ENCODE measurements around the gene OMP. TPM values are rescaled to one million over a fixed set of nuclear protein-coding genes. Genes with fewer than 3 reads are reported as not detected.

Gene OMP
- total RNA-seq, 1 donor from 2014 or later: not detected

- no peak for DNase-seq
- Mint-ChIP-seq H3K27ac (ENCODE audit: unreplicated experiment) (no peak overlapping the region), H3K4me3 (ENCODE audit: unreplicated experiment) (no peak overlapping the region), H3K36me3 (ENCODE audit: unreplicated experiment) (peaks cover 6% of the 10 kb centered on the region), H3K9me3 (ENCODE audit: unreplicated experiment) (peaks cover 10% of the 10 kb centered on the region), H3K27me3 (ENCODE audit: unreplicated experiment) (peaks cover 9% of the 10 kb centered on the region), H3K4me1 (ENCODE audit: low read depth, unreplicated experiment) (peaks cover 17% of the 10 kb centered on the region)
- TF ChIP-seq CTCF (IDR thresholded peaks at IDR 0.05; ENCODE audit: partially characterized antibody, unreplicated experiment): no peak
Observed at GRCh38 chr11:77064648-77065217, 37.9 kb upstream of the OMP start.

GRCh38 chr11:77065878-77066228, 36.8 kb upstream of the OMP start:
- H3K9me3 Mint-ChIP-seq (ENCODE audit: unreplicated experiment): peaks cover 10% of the 10 kb centered on the region
- no peak for TF ChIP-seq CTCF (IDR thresholded peaks at IDR 0.05; ENCODE audit: partially characterized antibody, unreplicated experiment)
- peaks cover 24% of the 10 kb centered on the region for H3K4me1 Mint-ChIP-seq (ENCODE audit: low read depth, unreplicated experiment)
- no peak for DNase-seq
- peaks cover 11% of the 10 kb centered on the region for H3K27me3 Mint-ChIP-seq (ENCODE audit: unreplicated experiment)
- H3K36me3 Mint-ChIP-seq (ENCODE audit: unreplicated experiment): peaks cover 2% of the 10 kb centered on the region
- H3K27ac Mint-ChIP-seq (ENCODE audit: unreplicated experiment): peak overlapping the region; percentile 79
- H3K4me3 Mint-ChIP-seq (ENCODE audit: unreplicated experiment): peak overlapping the region; percentile 88

- peak within 1 kb of the TSS; percentile 85 for H3K27ac Mint-ChIP-seq (ENCODE audit: unreplicated experiment)
- peak; percentile 98 for DNase-seq
- H3K4me1 Mint-ChIP-seq (ENCODE audit: low read depth, unreplicated experiment): peaks cover 24% of the 10 kb centered on the region
- H3K27me3 Mint-ChIP-seq (ENCODE audit: unreplicated experiment): peaks cover 11% of the 10 kb centered on the region
- no peaks in the 10 kb centered on the region for H3K36me3 Mint-ChIP-seq (ENCODE audit: unreplicated experiment)
- TF ChIP-seq CTCF (IDR thresholded peaks at IDR 0.05; ENCODE audit: partially characterized antibody, unreplicated experiment): peak; percentile 23
- H3K9me3 Mint-ChIP-seq (ENCODE audit: unreplicated experiment): peaks cover 10% of the 10 kb centered on the region
- peak within 1 kb of the TSS; percentile 90 for H3K4me3 Mint-ChIP-seq (ENCODE audit: unreplicated experiment)
Observed at GRCh38 chr11:77066229-77067042, 36.2 kb upstream of the OMP start, which contains the start of gene CAPN5. Gene CAPN5, plus strand, starts transcription at chr11:77066971. Its CDS starts 17,916 bp downstream, at chr11:77084887.

- TF ChIP-seq CTCF (IDR thresholded peaks at IDR 0.05; ENCODE audit: partially characterized antibody, unreplicated experiment): no peak
- Mint-ChIP-seq H3K4me1 (ENCODE audit: low read depth, unreplicated experiment) (peaks cover 32% of the 10 kb centered on the region), H3K36me3 (ENCODE audit: unreplicated experiment) (no peaks in the 10 kb centered on the region), H3K4me3 (ENCODE audit: unreplicated experiment) (peak overlapping the region; percentile 90), H3K27me3 (ENCODE audit: unreplicated experiment) (peaks cover 11% of the 10 kb centered on the region), H3K27ac (ENCODE audit: unreplicated experiment) (peak overlapping the region; percentile 85), H3K9me3 (ENCODE audit: unreplicated experiment) (peaks cover 10% of the 10 kb centered on the region)
- DNase-seq: no peak
Observed at GRCh38 chr11:77067861-77068443, 34.7 kb upstream of the OMP start.
